Measurements from ENCODE around the gene GAL.

The GAL gene

GRCh38 chr11:68658097-68658496 lies 26.2 kb upstream of the GAL start:
- no peak overlapping the region for H3K4me3 ChIP-seq (ENCODE audit: low read depth, low read length)
- no peaks in the 10 kb centered on the region for H3K27me3 ChIP-seq (ENCODE audit: insufficient read depth, low read depth, severe bottlenecking)
- no peak for DNase-seq
- H3K36me3 ChIP-seq = no peaks in the 10 kb centered on the region
- H3K27ac ChIP-seq = no peak overlapping the region
- TF ChIP-seq, protein P1, sequence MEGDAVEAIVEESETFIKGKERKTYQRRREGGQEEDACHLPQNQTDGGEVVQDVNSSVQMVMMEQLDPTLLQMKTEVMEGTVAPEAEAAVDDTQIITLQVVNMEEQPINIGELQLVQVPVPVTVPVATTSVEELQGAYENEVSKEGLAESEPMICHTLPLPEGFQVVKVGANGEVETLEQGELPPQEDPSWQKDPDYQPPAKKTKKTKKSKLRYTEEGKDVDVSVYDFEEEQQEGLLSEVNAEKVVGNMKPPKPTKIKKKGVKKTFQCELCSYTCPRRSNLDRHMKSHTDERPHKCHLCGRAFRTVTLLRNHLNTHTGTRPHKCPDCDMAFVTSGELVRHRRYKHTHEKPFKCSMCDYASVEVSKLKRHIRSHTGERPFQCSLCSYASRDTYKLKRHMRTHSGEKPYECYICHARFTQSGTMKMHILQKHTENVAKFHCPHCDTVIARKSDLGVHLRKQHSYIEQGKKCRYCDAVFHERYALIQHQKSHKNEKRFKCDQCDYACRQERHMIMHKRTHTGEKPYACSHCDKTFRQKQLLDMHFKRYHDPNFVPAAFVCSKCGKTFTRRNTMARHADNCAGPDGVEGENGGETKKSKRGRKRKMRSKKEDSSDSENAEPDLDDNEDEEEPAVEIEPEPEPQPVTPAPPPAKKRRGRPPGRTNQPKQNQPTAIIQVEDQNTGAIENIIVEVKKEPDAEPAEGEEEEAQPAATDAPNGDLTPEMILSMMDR (IDR thresholded peaks at IDR 0.05; ENCODE audit: low read depth, low read length) = no peak
- H3K9me3 ChIP-seq (ENCODE audit: severe bottlenecking) = peaks cover 6% of the 10 kb centered on the region

DNA sequence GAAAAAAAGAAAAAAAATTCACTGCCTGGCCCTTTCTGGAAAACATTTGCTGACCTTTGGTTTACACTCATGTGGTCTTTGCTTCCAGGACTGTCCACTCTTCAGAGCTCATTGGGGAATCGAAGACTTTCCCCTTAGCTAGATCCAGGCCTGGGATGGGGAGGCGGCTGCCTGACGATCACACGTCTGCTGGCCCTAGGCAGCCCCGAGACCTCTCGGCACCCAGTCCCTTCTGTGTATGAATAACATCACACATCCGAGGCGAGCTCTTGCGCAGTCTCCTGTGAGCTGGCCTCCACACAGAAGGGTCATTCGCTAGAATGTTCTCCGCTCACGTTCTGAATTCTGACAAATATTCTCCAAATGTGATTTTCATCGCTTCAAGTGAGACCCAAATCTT lies 25.7 kb upstream of the GAL start:
- TF ChIP-seq, protein P1 (IDR thresholded peaks at IDR 0.05; ENCODE audit: low read depth, low read length) = no peak
- Histone ChIP-seq H3K27me3 (ENCODE audit: insufficient read depth, low read depth, severe bottlenecking) (no peaks in the 10 kb centered on the region), H3K36me3 (no peaks in the 10 kb centered on the region), H3K27ac (no peak overlapping the region), H3K9me3 (ENCODE audit: severe bottlenecking) (peaks cover 6% of the 10 kb centered on the region), H3K4me3 (ENCODE audit: low read depth, low read length) (no peak overlapping the region)
- no peak for DNase-seq

GRCh38 chr11:68659158-68659921 lies 25.0 kb upstream of the GAL start:
- Histone ChIP-seq H3K4me3 (ENCODE audit: low read depth, low read length) (no peak overlapping the region), H3K36me3 (no peaks in the 10 kb centered on the region), H3K27me3 (ENCODE audit: insufficient read depth, low read depth, severe bottlenecking) (no peaks in the 10 kb centered on the region), H3K9me3 (ENCODE audit: severe bottlenecking) (peaks cover 6% of the 10 kb centered on the region), H3K27ac (no peak overlapping the region)
- TF ChIP-seq, protein P1 (IDR thresholded peaks at IDR 0.05; ENCODE audit: low read depth, low read length) = no peak
- no peak for DNase-seq

DNA sequence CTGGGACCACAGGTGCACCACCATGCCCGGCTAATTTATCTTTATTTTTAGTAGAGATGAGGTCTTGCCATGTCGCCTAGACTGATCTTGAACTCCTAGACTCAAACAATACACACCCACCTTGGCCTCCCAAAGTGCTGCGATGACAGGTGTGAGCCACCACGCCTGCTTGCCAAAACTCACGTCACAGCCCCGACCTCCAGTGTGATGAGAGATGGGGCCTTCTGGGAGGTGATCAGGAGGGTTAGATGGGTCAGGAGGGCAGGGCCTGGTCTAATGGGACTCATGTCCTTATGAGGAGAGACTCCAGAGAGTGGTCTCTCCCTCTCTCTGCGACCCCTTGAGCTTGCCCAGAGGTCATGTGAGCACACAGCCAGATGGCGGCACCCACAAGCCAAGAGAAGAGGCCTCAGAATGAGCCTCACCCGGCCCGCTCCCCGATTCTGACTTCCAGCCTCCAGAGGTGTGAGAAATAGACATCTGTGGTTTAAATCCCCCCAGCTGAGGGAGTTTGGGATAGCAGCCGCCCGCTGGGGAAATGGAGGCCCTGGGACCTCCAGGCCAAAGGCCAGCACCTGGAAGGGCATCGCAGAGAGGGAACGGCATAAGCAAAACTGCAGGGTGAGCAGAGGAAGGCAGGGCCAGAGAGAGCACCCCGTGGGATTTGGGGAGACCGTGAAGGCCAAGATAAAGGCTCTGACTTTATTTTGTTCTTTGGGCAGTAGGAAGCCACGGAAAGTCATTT lies 24.1 kb upstream of the GAL start:
- H3K36me3 ChIP-seq = no peaks in the 10 kb centered on the region
- no peaks in the 10 kb centered on the region for H3K9me3 ChIP-seq (ENCODE audit: severe bottlenecking)
- no peaks in the 10 kb centered on the region for H3K27me3 ChIP-seq (ENCODE audit: insufficient read depth, low read depth, severe bottlenecking)
- DNase-seq = no peak
- H3K27ac ChIP-seq = no peak overlapping the region
- TF ChIP-seq, protein P1 (IDR thresholded peaks at IDR 0.05; ENCODE audit: low read depth, low read length) = no peak
- no peak overlapping the region for H3K4me3 ChIP-seq (ENCODE audit: low read depth, low read length)

DNA sequence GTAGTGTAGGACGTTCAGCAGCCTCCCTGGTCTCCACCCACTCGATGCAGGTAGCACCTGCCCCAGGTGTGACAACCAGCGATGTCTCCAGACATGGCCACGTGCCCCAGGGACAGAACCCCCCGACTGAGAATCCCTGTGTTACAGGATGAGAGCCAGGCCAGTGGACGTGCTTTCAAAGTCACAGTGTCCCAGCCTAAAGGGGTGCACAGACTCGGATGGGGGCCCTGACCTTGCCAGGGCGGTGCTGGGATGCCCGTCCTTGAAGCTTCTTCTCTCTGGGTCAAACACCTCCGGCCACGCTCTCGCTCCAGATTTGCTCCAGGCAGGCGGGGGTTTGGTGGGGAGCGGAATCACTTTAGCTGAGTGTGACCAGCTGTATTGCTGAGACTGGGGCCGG lies 23.3 kb upstream of the GAL start:
- Histone ChIP-seq H3K36me3 (no peaks in the 10 kb centered on the region), H3K27ac (no peak overlapping the region), H3K4me3 (ENCODE audit: low read depth, low read length) (no peak overlapping the region), H3K27me3 (ENCODE audit: insufficient read depth, low read depth, severe bottlenecking) (no peaks in the 10 kb centered on the region), H3K9me3 (ENCODE audit: severe bottlenecking) (no peaks in the 10 kb centered on the region)
- TF ChIP-seq, protein P1 (IDR thresholded peaks at IDR 0.05; ENCODE audit: low read depth, low read length) = no peak
- no peak for DNase-seq

All from WERI-Rb-1 (cell line).